CD14-positive monocyte (primary cell): ENCODE measurements around the gene PSMD9. TPM values are rescaled to one million over a fixed set of nuclear protein-coding genes. Genes with fewer than 3 reads are reported as not detected.

ENCODE experiments used
- DNase-seq, 3 donors: peaks; one replicate each; pipeline ENCODE4 v3.0.0-alpha.2; 2011 to 2022
- H2AFZ ChIP-seq: 2 replicates; pipeline ENCODE4 v1.6.0; 2012; ENCODE audit warnings: mild to moderate bottlenecking, low read depth, low read length, inconsistent platforms; ENCODE audit not compliant: insufficient read depth, poor library complexity, severe bottlenecking
- H3K27ac ChIP-seq, 2 donors: 1 replicate in 1 of 2; 2 replicates in 1 of 2; pipeline ENCODE4 v1.5.1; 2012 to 2013; ENCODE audit warnings: low read length in 2 of 2, control low read depth in 1 of 2, inconsistent platforms in 1 of 2, low read depth in 1 of 2, mild to moderate bottlenecking in 1 of 2
- H3K27me3 ChIP-seq, 2 donors: one replicate each; pipeline versions ENCODE4 v1.6.0 to v1.6.1; 2011 to 2013; ENCODE audit warnings: low read length in 2 of 2; ENCODE audit not compliant: control insufficient read depth in 2 of 2, insufficient read depth in 2 of 2
- H3K36me3 ChIP-seq, 2 donors: replicated peaks in 1 of 2; 1 replicate in 1 of 2; 2 replicates in 1 of 2; pipeline versions ENCODE4 v1.5.1 to v1.6.1; 2012 to 2013; ENCODE audit warnings: low read length in 2 of 2, control low read depth in 1 of 2, inconsistent platforms in 1 of 2, mild to moderate bottlenecking in 1 of 2; ENCODE audit not compliant: insufficient read depth in 2 of 2, control insufficient read depth in 1 of 2
- H3K4me1 ChIP-seq, 2 donors: 1 replicate in 1 of 2; 2 replicates in 1 of 2; pipeline versions ENCODE4 v1.5.1 to v1.6.1; 2012 to 2013; ENCODE audit warnings: low read length in 2 of 2, control low read depth in 1 of 2, inconsistent platforms in 1 of 2, mild to moderate bottlenecking in 1 of 2, moderate library complexity in 1 of 2; ENCODE audit not compliant: insufficient read depth in 2 of 2, control insufficient read depth in 1 of 2
- H3K4me2 ChIP-seq: replicated peaks from 2 replicates; pipeline ENCODE3; 2012; ENCODE audit warnings: low read length, moderate library complexity, mild to moderate bottlenecking; ENCODE audit not compliant: poor library complexity, severe bottlenecking; ENCODE audit errors: extremely low read depth
- H3K4me3 ChIP-seq, 3 experiments: fragments of 200-600 bp in 1 of 3; sonication (generic) in 1 of 3; replicated peaks in 1 of 3; 1 replicate in 2 of 3; 2 replicates in 1 of 3; pipeline ENCODE4 v1.5.1; 2011 to 2013; ENCODE audit warnings: low read length in 3 of 3, mild to moderate bottlenecking in 3 of 3, control low read depth in 2 of 3, low read depth in 2 of 3, inconsistent platforms in 1 of 3, moderate library complexity in 1 of 3
- H3K79me2 ChIP-seq: 2 replicates; pipeline ENCODE4 v1.6.0; 2012; ENCODE audit warnings: mild to moderate bottlenecking, control low read depth, inconsistent platforms, low read length, moderate library complexity; ENCODE audit not compliant: insufficient read depth
- H3K9ac ChIP-seq: 2 replicates; pipeline ENCODE4 v1.6.0; 2017; ENCODE audit warnings: low read length, mild to moderate bottlenecking; ENCODE audit not compliant: insufficient read depth, poor library complexity, severe bottlenecking
- H3K9me3 ChIP-seq, 2 donors: replicated peaks in 1 of 2; 1 replicate in 1 of 2; 2 replicates in 1 of 2; pipeline versions ENCODE4 v1.5.1 to v1.6.1; 2012 to 2013; ENCODE audit warnings: low read length in 2 of 2, control low read depth in 1 of 2; ENCODE audit not compliant: control insufficient read depth in 1 of 2, insufficient read depth in 1 of 2
- H4K20me1 ChIP-seq: 2 replicates; pipeline ENCODE4 v1.6.0; 2012; ENCODE audit warnings: mild to moderate bottlenecking, low read length, control low read depth, moderate library complexity; ENCODE audit not compliant: insufficient read depth
- H3K27ac Mint-ChIP-seq, 7 donors: one replicate each; pipeline ENCODE4 v1.8.0; 2020; ENCODE audit warnings: mild to moderate bottlenecking in 7 of 7, mixed read lengths in 7 of 7, moderate library complexity in 6 of 7, inconsistent platforms in 2 of 7
- H3K27me3 Mint-ChIP-seq, 3 donors: one replicate each; pipeline ENCODE4 v1.8.0; 2021 to 2022; ENCODE audit warnings: low read depth in 3 of 3, mild to moderate bottlenecking in 3 of 3, mixed read lengths in 3 of 3, moderate library complexity in 3 of 3, inconsistent platforms in 1 of 3
- H3K36me3 Mint-ChIP-seq, 2 donors: one replicate each; pipeline ENCODE4 v1.8.0; 2020; ENCODE audit warnings: mixed read lengths in 2 of 2, inconsistent platforms in 1 of 2, mild to moderate bottlenecking in 1 of 2
- H3K4me1 Mint-ChIP-seq: one replicate; pipeline ENCODE4 v1.8.0; 2020; ENCODE audit warnings: mild to moderate bottlenecking, mixed read lengths
- H3K4me3 Mint-ChIP-seq, 2 donors: one replicate each; pipeline ENCODE4 v1.8.0; 2020; ENCODE audit warnings: mild to moderate bottlenecking in 2 of 2, mixed read lengths in 2 of 2, moderate library complexity in 1 of 2
- H3K9me3 Mint-ChIP-seq, 7 donors: one replicate each; pipeline ENCODE4 v1.8.0; 2020 to 2022; ENCODE audit warnings: mixed read lengths in 7 of 7, mild to moderate bottlenecking in 6 of 7, moderate library complexity in 6 of 7, inconsistent platforms in 2 of 7
- WGBS: methylation state at CpG from one replicate; pipeline ENCODE4 v1.1.5; 2013; ENCODE audit warnings: missing lambda C conversion rate; ENCODE audit not compliant: insufficient coverage; 5-methylcytosine and 5-hydroxymethylcytosine counted together
- intact Hi-C, 2 donors: fragments of 100-400 bp; cut with micrococcal nuclease; formaldehyde crosslinking; loops; one replicate each; pipeline versions ENCODE4 v1.15.0 to v1.15.1; 2023
- polyA plus RNA-seq, 3 donors: library from polyadenylated mRNA; depleted of rRNA in 1 of 3; unstranded in 2 of 3; stranded (reverse) in 1 of 3; fragments of 300-500 nt in 2 of 3; fragments of >200 nt in 1 of 3; fragmentation: Illumina TruSeq in 2 of 3; gene quantifications; 1 replicate in 2 of 3; 2 replicates in 1 of 3; pipeline ENCODE4 v1.2.3, GENCODE V29; 2012 to 2021
- TF ChIP-seq, protein P1 (sequence below): fragments of 200-600 bp; IDR thresholded peaks from one replicate; pipeline ENCODE4 v1.8.0; 2022; ENCODE audit warnings: antibody characterized with exemption, mild to moderate bottlenecking

Gene PSMD9
- polyA plus RNA-seq, 3 donors, result 89.6 to 135 (median 93.3) TPM

DNA sequence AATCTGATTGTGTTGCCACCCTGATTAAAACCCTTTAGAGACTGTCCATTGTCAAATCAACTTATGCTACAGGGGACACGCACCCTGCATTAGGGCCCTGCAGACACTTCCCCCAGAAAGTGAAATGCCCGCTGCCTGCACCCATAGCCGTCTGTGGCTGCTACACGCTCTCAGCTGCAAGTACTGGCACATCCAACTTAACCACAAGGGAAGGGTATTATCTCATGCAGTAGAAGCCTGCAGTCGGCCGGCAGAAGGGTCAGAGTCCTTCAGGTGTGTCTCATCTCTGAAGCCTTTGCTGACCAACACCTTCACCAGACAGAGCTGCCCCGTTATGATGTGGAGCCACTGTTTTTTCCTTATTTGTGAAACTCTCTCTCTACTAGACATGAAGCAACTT lies 50.6 kb downstream of the PSMD9 start:
- TF ChIP-seq, protein P1, sequence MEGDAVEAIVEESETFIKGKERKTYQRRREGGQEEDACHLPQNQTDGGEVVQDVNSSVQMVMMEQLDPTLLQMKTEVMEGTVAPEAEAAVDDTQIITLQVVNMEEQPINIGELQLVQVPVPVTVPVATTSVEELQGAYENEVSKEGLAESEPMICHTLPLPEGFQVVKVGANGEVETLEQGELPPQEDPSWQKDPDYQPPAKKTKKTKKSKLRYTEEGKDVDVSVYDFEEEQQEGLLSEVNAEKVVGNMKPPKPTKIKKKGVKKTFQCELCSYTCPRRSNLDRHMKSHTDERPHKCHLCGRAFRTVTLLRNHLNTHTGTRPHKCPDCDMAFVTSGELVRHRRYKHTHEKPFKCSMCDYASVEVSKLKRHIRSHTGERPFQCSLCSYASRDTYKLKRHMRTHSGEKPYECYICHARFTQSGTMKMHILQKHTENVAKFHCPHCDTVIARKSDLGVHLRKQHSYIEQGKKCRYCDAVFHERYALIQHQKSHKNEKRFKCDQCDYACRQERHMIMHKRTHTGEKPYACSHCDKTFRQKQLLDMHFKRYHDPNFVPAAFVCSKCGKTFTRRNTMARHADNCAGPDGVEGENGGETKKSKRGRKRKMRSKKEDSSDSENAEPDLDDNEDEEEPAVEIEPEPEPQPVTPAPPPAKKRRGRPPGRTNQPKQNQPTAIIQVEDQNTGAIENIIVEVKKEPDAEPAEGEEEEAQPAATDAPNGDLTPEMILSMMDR, result no peak
- H3K36me3 ChIP-seq, result no peaks in the 10 kb centered on the region
- H3K4me3 Mint-ChIP-seq, result no peak overlapping the region
- no peaks in the 10 kb centered on the region for H3K9me3 ChIP-seq
- intact Hi-C loops, result no loop called here
- no peak overlapping the region for H3K9ac ChIP-seq
- no peak overlapping the region for H3K27ac ChIP-seq
- H3K4me1 Mint-ChIP-seq, result peaks cover 5% of the 10 kb centered on the region
- H3K27me3 Mint-ChIP-seq, result peaks cover 0 to 2% (median 0%) of the 10 kb centered on the region in 3 donors
- H3K27me3 ChIP-seq, result no peaks in the 10 kb centered on the region
- no peaks in the 10 kb centered on the region for H3K36me3 Mint-ChIP-seq
- DNase-seq, result no peak
- H3K4me3 ChIP-seq, result peak overlapping the region in 1 of 3 experiments; percentile 11
- H3K4me2 ChIP-seq, result peak overlapping the region; percentile 25
- 0% methylated on average over 4 of the region's 7 CpGs for WGBS
- H3K27ac Mint-ChIP-seq, result no peak overlapping the region
- H3K9me3 Mint-ChIP-seq, result no peaks in the 10 kb centered on the region
- no peaks in the 10 kb centered on the region for H4K20me1 ChIP-seq
- peaks cover 0 to 4% of the 10 kb centered on the region in 2 donors for H3K4me1 ChIP-seq
- peak overlapping the region; percentile 62 for H2AFZ ChIP-seq
- no peaks in the 10 kb centered on the region for H3K79me2 ChIP-seq

DNA sequence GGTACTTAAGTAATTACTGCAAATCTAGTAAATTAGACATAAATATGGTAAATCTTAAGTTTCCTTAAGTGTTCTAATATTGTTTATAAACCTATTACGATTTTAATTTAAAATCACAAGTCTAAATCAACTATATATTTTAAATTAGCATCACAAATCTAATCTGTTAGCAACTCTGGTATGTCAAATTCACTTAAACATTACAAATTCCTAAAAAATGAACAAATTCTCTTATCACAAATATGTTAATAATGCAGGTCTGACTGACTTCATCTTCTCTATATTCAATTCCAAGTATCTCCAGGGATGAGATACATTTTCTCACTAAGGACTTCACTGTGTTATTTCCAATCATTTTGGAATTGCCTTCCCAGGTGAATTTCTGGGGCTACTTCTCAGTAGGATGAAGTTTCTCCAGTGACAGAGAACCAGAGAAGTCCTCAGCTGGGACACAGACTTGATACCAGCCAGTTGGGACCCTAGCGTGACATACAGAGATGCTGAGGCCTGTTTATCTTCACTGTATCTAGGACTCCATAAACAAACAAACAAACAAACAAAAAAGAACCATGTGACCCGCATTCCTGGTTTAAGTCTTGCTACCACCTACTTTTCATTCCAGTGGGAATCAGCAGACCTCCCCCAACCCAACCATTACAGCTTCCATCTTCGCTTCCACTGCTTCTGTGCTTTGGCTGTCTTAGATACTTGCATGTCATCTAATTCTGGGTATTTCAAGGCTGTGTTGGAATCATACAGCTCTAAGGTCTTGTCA lies 51.6 kb downstream of the PSMD9 start:
- H3K9me3 ChIP-seq, result no peaks in the 10 kb centered on the region
- 96% methylated on average over 2 of the region's 4 CpGs for WGBS
- H3K4me3 ChIP-seq, result no peak overlapping the region
- no peak overlapping the region for H3K4me2 ChIP-seq
- no peak for DNase-seq
- Mint-ChIP-seq H3K4me1 (peaks cover 5% of the 10 kb centered on the region), H3K27ac (no peak overlapping the region), H3K36me3 (no peaks in the 10 kb centered on the region), H3K9me3 (no peaks in the 10 kb centered on the region), H3K4me3 (no peak overlapping the region), H3K27me3 (peaks cover 0 to 3% (median 0%) of the 10 kb centered on the region in 3 donors)
- intact Hi-C loops, result no loop called here
- H2AFZ ChIP-seq, result no peak overlapping the region
- H3K9ac ChIP-seq, result no peak overlapping the region
- H3K36me3 ChIP-seq, result no peaks in the 10 kb centered on the region
- TF ChIP-seq, protein P1, result no peak
- no peaks in the 10 kb centered on the region for H4K20me1 ChIP-seq
- H3K27me3 ChIP-seq, result no peaks in the 10 kb centered on the region
- no peaks in the 10 kb centered on the region for H3K79me2 ChIP-seq
- H3K27ac ChIP-seq, result no peak overlapping the region
- H3K4me1 ChIP-seq, result peaks cover 0 to 4% of the 10 kb centered on the region in 2 donors
